Dedifferentiated amniotic fluid mesenchymal stem cell (primary cell): ENCODE results near the gene OCSTAMP.

ENCODE experiments used
- DNase-seq: peaks from one replicate; pipeline ENCODE4 v3.0.0-alpha.2; 2016; ENCODE audit errors: extremely low spot score

OCSTAMP gene

DNA sequence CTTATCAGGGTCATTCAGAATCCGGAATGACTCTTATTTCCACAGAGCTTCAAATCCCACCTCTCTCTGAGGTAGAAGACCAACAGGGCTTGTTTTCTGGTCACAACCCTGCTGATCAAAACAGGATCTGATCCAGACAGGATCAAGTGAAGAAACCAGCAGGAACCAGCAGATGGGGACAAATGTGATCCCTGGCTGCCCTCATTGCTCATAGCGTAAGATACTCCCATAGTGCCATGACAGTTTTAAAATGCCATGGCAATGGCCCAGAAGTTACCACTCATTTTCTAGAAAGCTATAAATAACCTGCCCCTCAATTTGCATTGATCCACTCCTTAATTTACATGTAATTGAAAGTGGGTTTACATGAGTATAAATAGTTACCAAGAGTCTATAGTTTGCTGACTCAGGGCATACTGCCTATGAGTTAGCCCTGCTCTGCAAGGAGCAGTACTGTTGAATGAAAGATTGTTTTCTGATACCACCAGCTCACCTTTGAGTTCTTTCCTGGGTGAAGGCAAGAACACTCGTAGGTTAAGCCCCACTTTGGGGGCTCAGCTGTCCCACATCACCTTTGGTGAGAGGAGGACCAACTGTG, 30.9 kb downstream of the OCSTAMP start:
- DNase-seq, result no peak

GRCh38 chr20:46512943-46513844, 37.3 kb downstream of the OCSTAMP start, which contains the start of gene ZNF334:
Gene ZNF334, minus strand, starts transcription at chr20:46513559. Its CDS starts 1,457 bp downstream, at chr20:46512102.
- no peak for DNase-seq

DNA sequence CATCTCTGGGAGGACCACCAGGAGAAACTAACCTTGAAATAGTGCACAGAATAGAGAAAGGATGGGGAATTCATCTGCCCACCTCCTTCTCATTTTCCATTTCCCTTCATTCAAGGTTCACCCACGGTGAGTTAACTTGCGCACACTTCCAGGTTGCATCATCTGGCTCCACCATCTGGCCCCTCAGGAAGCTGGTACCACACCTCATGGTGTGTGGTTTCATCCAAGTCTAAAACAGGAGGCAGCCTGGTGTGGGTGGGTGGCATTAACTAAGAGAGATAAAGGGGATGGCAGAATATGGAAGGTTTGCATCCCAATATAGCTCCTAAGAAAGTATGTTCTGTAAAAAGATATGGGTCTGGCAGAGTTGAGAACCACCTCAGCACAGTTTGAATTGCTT, 40.9 kb downstream of the OCSTAMP start:
- no peak for DNase-seq

GRCh38 chr20:46507760-46508407, 42.6 kb downstream of the OCSTAMP start:
- no peak for DNase-seq

DNA sequence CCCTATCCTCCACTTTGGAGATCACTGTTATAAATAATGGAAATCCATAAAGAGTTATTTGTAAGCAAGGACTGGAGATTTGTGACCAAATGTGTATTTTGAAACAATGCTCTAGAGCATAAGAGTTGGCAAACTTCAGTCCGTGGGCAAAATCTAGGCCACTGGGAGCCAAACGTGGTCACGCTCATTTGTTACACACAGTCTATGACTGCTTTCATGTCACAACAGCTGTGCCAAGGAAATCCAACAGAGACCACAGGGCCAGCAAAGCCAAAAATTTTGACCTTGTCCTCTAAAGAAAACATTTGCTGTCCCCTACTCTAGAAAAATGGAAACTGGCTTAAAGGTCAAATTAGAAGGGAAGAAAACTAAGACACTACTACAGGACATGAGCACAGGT, 44.9 kb downstream of the OCSTAMP start:
- no peak for DNase-seq

DNA sequence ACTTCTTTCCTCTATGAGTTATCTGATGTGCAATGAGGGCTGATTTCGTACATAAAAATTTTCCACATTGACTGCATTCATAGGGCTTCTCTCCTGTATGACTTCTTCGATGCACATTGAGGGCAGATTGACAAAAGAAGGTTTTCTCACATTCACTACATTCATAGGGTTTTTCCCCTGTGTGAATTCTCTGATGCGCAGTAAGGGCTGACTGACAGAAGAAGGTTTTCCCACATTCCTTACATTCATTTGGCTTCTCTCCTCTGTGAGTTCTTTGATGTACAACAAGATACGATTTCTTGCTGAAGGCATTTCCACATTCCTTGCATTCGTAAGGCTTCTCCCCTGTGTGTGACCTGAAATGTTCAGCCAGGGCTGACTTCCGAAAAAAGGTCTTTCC, 48.5 kb downstream of the OCSTAMP start:
- DNase-seq, result no peak

DNA sequence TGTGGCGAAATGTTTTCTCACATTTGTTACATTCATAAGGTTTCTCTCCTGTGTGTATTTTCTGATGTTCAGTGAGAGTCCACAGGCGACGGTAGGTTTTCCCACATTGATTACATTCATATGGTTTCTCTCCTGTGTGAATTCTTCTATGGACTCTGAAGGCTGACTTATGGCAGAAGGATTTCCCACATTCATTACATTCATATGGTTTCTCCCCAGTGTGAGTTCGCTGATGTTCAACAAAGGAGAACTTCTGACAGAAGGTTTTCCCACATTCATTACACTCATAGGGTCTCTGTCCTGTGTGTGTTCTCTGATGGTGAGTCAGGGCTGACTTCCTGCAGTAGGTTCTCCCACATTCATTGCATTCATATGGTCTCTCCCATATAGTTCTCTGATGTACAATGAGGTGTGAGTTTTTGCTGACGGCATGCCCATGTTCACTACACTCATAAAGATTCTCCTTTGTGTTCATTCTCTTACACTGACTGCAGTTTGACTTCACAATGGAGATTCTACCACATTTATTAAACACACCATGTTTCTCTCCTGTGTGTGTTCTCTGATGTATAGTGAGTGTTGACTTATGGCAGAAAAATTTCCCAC, 49.0 kb downstream of the OCSTAMP start:
- no peak for DNase-seq

GRCh38 chr20:46494077-46494476, 56.4 kb downstream of the OCSTAMP start:
- no peak for DNase-seq

DNA sequence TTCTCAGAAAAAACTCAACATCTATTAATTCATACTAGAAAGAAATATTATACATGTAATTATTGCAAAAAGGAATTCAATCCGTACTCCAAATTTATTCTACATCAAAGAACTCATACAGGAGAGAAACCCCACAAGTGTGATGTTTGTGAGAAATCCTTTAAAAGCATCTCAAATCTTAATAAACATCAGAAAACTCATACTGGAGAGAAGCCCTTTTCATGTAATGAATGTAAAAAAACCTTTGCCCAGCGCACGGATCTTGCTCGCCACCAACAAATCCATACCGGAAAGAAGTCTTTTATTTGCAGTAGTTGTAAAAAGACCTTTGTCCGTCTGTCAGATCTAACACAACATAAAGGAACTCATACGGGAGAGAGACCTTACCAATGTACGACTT, 59.1 kb downstream of the OCSTAMP start:
- no peak for DNase-seq
